Measurements from ENCODE around the gene ZDHHC1. TPM values are rescaled to one million over a fixed set of nuclear protein-coding genes. Genes with fewer than 3 reads are reported as not detected.
"Not testable (repeated sequence)": the region's sequence is repeated elsewhere in the genome, so short reads cannot be mapped to it uniquely, and the experiment has no call there.

The ZDHHC1 gene
- total and polyA plus RNA-seq, 3 experiments from 2014 or later = 0.60 to 1.3 (median 1.3) TPM

DNA sequence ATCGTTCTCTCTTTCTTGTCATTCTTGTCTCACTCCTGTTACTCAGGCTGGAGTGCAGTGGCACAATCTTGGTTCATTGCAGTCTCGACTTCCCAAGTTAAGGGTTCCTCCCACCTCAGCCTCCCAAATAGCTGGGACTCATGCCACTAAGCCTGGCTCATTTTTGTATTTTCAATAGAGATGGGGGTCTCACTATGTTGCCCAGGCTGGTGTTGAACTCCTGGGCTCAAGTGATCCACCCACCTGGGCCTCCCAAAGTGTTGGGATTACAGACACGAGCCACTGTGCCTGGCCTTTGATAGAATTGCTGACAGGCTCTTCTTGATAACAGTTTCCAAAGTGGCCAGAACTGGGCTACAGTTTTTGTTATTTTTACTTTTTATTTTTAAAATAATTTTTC is 55.2 kb downstream of the ZDHHC1 start:
- H3K9me3 Mint-ChIP-seq = no peaks in the 10 kb centered on the region
- POLR2A ChIA-PET = no interaction called here
- Histone ChIP-seq H3K36me3 (ENCODE audit: insufficient read depth, low read length) (no peaks in the 10 kb centered on the region), H3K9me3 (ENCODE audit: low read length) (no peaks in the 10 kb centered on the region), H3K4me3 (ENCODE audit: low read length) (no peak overlapping the region), H3K27me3 (ENCODE audit: insufficient read depth, low read length, poor library complexity, severe bottlenecking) (no peaks in the 10 kb centered on the region), H3K27ac (ENCODE audit: low read depth, low read length) (no peak overlapping the region), H3K4me1 (ENCODE audit: insufficient read depth, low read length) (peaks cover 10% of the 10 kb centered on the region)
- DNase-seq = no peak
- H3K4me1 Mint-ChIP-seq = peaks cover 5 to 7% (median 6%) of the 10 kb centered on the region in 3 donors
- no peak overlapping the region for H3K27ac Mint-ChIP-seq
- H3K27me3 Mint-ChIP-seq = peaks cover 5 to 27% of the 10 kb centered on the region in 2 donors
- no peak overlapping the region for H3K4me3 Mint-ChIP-seq
- H3K36me3 Mint-ChIP-seq = no peaks in the 10 kb centered on the region
- CTCF ChIA-PET = interaction anchor here (1.5 kb wide), 1 partner anchor 12 kb away, joined by 3 read pairs; no protein-coding TSS in a partner anchor

DNA sequence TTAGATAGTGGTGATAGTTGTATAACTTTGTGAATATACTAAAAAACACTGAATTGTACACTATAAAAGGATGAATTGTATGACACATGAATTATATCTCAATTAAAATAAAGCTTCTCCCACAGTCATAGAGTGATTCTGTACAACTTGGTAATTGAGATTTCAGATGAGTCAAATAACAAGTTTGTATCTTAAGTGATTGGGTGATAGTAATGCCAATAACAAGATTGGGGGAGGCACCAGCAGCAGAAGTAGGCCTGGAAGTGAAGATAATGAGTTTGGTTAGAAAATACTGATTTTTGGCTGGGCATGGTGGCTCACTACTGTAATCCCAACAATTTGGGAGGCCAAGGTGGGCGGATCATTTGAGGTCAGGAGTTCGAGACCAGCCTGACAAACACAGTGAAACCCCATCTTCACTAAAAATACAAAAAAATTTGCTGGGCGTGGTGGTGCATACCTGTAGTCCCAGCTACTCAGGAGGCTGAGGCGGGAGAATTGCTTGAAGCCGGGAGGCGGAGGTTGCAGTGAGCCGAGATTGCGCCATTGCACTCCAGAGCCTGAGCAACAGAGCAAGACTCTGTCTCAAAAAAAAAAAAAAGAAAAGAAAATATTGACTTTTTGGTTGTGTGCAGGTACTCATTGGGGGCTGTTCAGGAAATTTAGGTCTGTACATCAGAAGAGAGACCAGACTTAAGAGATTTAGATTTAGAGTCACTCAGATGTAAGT is 56.6 kb downstream of the ZDHHC1 start:
- H3K4me3 ChIP-seq (ENCODE audit: low read length); H3K36me3 Mint-ChIP-seq; H3K9me3 Mint-ChIP-seq; H3K4me1 Mint-ChIP-seq; POLR2A ChIA-PET; H3K27ac ChIP-seq (ENCODE audit: low read depth, low read length); H3K9me3 ChIP-seq (ENCODE audit: low read length); H3K4me1 ChIP-seq (ENCODE audit: insufficient read depth, low read length); H3K27me3 ChIP-seq (ENCODE audit: insufficient read depth, low read length, poor library complexity, severe bottlenecking); H3K36me3 ChIP-seq (ENCODE audit: insufficient read depth, low read length); H3K4me3 Mint-ChIP-seq; DNase-seq: not testable (repeated sequence)
- CTCF ChIA-PET = interaction anchor here (1.5 kb wide), 1 partner anchor 10 kb away, joined by 3 read pairs; no protein-coding TSS in a partner anchor
- peaks cover 5 to 35% of the 10 kb centered on the region in 2 donors for H3K27me3 Mint-ChIP-seq
- peak overlapping the region in 1 of 8 donors; percentile 40 for H3K27ac Mint-ChIP-seq

DNA sequence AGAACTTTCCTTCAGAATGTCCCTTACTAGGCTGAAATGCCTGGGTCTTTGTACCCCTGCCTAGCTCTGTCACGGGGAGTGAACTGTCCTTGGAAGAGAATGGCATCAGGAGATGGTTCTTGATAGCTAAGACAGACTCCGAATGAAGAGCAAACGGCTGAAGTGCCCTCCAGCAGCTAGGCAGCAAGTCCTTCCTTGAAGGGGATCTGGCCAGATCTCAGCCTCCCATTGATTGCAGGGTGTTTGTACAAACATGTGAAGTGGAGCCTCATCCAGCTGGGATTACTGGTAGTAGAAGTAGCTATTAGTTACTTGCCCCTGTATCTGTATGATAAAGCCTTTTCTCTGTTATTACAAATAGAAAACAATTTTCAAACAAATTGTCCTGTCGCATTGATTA is 58.7 kb downstream of the ZDHHC1 start:
- peaks cover 5 to 36% of the 10 kb centered on the region in 2 donors for H3K27me3 Mint-ChIP-seq
- H3K9me3 Mint-ChIP-seq = no peaks in the 10 kb centered on the region
- no peak overlapping the region for H3K27ac Mint-ChIP-seq
- H3K27ac ChIP-seq (ENCODE audit: low read depth, low read length) = no peak overlapping the region
- DNase-seq = no peak
- POLR2A ChIA-PET = no interaction called here
- H3K36me3 ChIP-seq (ENCODE audit: insufficient read depth, low read length) = no peaks in the 10 kb centered on the region
- H3K4me1 ChIP-seq (ENCODE audit: insufficient read depth, low read length) = no peaks in the 10 kb centered on the region
- no peak overlapping the region for H3K4me3 ChIP-seq (ENCODE audit: low read length)
- H3K9me3 ChIP-seq (ENCODE audit: low read length) = no peaks in the 10 kb centered on the region
- no peaks in the 10 kb centered on the region for H3K4me1 Mint-ChIP-seq
- no peak overlapping the region for H3K4me3 Mint-ChIP-seq
- CTCF ChIA-PET = no interaction called here
- no peaks in the 10 kb centered on the region for H3K36me3 Mint-ChIP-seq
- H3K27me3 ChIP-seq (ENCODE audit: insufficient read depth, low read length, poor library complexity, severe bottlenecking) = no peaks in the 10 kb centered on the region

DNA sequence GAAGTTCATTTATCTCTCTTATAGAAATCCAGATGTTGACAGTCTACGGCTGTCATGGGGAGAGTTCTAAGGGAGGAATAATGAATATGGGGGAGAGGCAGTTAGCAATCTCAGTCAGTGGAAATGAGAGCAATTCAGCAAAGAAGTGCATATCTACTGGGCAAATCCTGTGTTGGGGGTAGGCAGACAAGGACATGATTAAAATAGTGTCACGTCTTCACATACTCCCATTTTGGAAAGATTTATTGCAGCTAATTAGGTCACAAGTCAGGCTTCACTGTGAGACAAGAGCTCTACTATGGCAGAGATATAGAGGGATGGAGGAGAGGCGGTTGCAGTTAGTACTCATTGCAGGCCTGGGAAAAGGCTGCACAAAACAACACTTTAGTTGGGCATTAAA is 59.9 kb downstream of the ZDHHC1 start:
- CTCF ChIA-PET = no interaction called here
- Histone ChIP-seq H3K4me3 (ENCODE audit: low read length) (no peak overlapping the region), H3K27me3 (ENCODE audit: insufficient read depth, low read length, poor library complexity, severe bottlenecking) (no peaks in the 10 kb centered on the region), H3K36me3 (ENCODE audit: insufficient read depth, low read length) (no peaks in the 10 kb centered on the region), H3K9me3 (ENCODE audit: low read length) (no peaks in the 10 kb centered on the region), H3K27ac (ENCODE audit: low read depth, low read length) (no peak overlapping the region), H3K4me1 (ENCODE audit: insufficient read depth, low read length) (no peaks in the 10 kb centered on the region)
- peak overlapping the region in 1 of 8 donors; percentile 13 for H3K27ac Mint-ChIP-seq
- no peaks in the 10 kb centered on the region for H3K36me3 Mint-ChIP-seq
- no peaks in the 10 kb centered on the region for H3K4me1 Mint-ChIP-seq
- DNase-seq = no peak
- H3K4me3 Mint-ChIP-seq = no peak overlapping the region
- POLR2A ChIA-PET = no interaction called here
- no peaks in the 10 kb centered on the region for H3K9me3 Mint-ChIP-seq
- peaks cover 5 to 34% of the 10 kb centered on the region in 2 donors for H3K27me3 Mint-ChIP-seq

DNA sequence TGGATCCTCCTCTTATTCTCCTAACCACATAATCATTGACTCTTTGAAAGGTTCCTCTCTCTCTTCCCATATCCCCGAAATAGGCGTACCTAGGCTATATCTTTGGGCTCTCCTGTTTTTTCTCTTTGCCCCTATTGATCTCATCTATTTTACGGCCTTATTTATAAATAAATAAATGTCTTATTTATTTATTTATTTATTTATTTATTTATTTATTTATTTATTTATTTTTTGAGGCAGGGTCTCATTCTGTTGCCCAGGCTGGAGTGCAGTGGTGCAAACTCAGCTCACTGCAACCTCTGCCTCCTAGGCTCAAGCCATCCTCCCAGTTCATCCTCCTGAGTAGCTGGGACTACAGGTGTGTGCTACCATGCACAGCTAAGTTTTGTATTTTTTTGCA is 63.8 kb downstream of the ZDHHC1 start:
- H3K27me3 ChIP-seq (ENCODE audit: insufficient read depth, low read length, poor library complexity, severe bottlenecking); H3K9me3 Mint-ChIP-seq; H3K27ac ChIP-seq (ENCODE audit: low read depth, low read length); H3K9me3 ChIP-seq (ENCODE audit: low read length); H3K4me1 Mint-ChIP-seq; DNase-seq; H3K36me3 ChIP-seq (ENCODE audit: insufficient read depth, low read length); H3K4me3 Mint-ChIP-seq; H3K4me1 ChIP-seq (ENCODE audit: insufficient read depth, low read length); H3K36me3 Mint-ChIP-seq; H3K4me3 ChIP-seq (ENCODE audit: low read length); POLR2A ChIA-PET: not testable (repeated sequence)
- CTCF ChIA-PET = interaction anchor here (1.2 kb wide), 1 partner anchor 26 kb away, joined by 3 read pairs; the partner anchor contains the start of genes KCTD19 and LRRC36
- peaks cover 2 to 21% of the 10 kb centered on the region in 2 donors for H3K27me3 Mint-ChIP-seq
- H3K27ac Mint-ChIP-seq = peak overlapping the region in 1 of 8 donors; percentile 18

DNA sequence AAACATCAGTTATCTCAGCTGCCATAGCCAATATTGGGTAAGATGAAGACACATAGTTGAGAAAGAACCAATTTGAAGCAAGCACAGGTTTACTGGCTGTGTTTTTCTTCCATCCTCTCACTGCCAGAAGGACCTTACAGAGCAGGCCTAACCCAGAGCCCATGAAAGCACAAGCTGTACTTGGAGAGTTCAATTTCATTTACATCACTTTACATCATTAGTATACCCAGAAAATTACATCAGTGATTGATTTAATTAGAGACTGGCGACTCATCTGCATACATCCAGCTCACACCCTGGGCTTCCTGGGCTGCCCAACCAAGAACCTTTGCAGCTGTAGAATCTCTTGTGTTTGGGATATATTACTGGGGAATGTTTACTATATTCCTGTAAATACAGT is 66.0 kb downstream of the ZDHHC1 start:
- H3K27me3 Mint-ChIP-seq = peaks cover 5 to 13% of the 10 kb centered on the region in 2 donors
- H3K4me3 Mint-ChIP-seq = no peak overlapping the region
- no peaks in the 10 kb centered on the region for H3K9me3 Mint-ChIP-seq
- no peaks in the 10 kb centered on the region for H3K36me3 Mint-ChIP-seq
- H3K27ac ChIP-seq (ENCODE audit: low read depth, low read length) = no peak overlapping the region
- no peak for DNase-seq
- no peaks in the 10 kb centered on the region for H3K27me3 ChIP-seq (ENCODE audit: insufficient read depth, low read length, poor library complexity, severe bottlenecking)
- CTCF ChIA-PET = no interaction called here
- H3K36me3 ChIP-seq (ENCODE audit: insufficient read depth, low read length) = no peaks in the 10 kb centered on the region
- no peaks in the 10 kb centered on the region for H3K4me1 ChIP-seq (ENCODE audit: insufficient read depth, low read length)
- H3K27ac Mint-ChIP-seq = no peak overlapping the region
- POLR2A ChIA-PET = interaction anchor here (0.5 kb wide), 1 partner anchor 12 kb away, joined by 3 read pairs; no protein-coding TSS in a partner anchor
- H3K4me1 Mint-ChIP-seq = no peaks in the 10 kb centered on the region
- no peak overlapping the region for H3K4me3 ChIP-seq (ENCODE audit: low read length)
- H3K9me3 ChIP-seq (ENCODE audit: low read length) = no peaks in the 10 kb centered on the region

DNA sequence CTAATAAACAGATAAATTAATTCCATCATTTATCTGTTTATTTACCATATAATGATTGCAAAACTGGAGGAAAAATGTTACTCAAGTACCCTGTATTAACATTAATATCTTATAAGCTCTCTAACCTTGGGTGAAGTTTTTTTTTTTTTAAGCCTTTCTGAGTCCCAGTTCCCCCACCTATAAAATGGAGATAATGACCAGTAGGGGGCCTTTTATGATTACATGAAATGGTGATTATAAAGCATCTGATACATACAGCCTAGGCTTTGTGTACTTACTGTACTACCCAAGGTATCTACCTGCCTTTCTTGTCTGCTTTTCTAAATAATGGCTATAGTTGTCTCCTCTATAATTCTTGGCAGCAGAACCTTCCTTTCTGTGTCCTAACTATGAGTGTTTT is 67.1 kb downstream of the ZDHHC1 start:
- no peaks in the 10 kb centered on the region for H3K9me3 Mint-ChIP-seq
- peak in 1 of 5 donors; percentile 7 for DNase-seq
- CTCF ChIA-PET = interaction anchor here (1.5 kb wide), 1 partner anchor 11 kb away, joined by 3 read pairs; no protein-coding TSS in a partner anchor
- no peak overlapping the region for H3K27ac Mint-ChIP-seq
- POLR2A ChIA-PET = no interaction called here
- H3K4me1 Mint-ChIP-seq = no peaks in the 10 kb centered on the region
- no peak overlapping the region for H3K4me3 Mint-ChIP-seq
- Histone ChIP-seq H3K4me3 (ENCODE audit: low read length) (no peak overlapping the region), H3K9me3 (ENCODE audit: low read length) (no peaks in the 10 kb centered on the region), H3K4me1 (ENCODE audit: insufficient read depth, low read length) (no peaks in the 10 kb centered on the region), H3K27me3 (ENCODE audit: insufficient read depth, low read length, poor library complexity, severe bottlenecking) (peaks cover 2% of the 10 kb centered on the region), H3K36me3 (ENCODE audit: insufficient read depth, low read length) (no peaks in the 10 kb centered on the region), H3K27ac (ENCODE audit: low read depth, low read length) (no peak overlapping the region)
- H3K27me3 Mint-ChIP-seq = peaks cover 5 to 8% of the 10 kb centered on the region in 2 donors
- no peaks in the 10 kb centered on the region for H3K36me3 Mint-ChIP-seq

DNA sequence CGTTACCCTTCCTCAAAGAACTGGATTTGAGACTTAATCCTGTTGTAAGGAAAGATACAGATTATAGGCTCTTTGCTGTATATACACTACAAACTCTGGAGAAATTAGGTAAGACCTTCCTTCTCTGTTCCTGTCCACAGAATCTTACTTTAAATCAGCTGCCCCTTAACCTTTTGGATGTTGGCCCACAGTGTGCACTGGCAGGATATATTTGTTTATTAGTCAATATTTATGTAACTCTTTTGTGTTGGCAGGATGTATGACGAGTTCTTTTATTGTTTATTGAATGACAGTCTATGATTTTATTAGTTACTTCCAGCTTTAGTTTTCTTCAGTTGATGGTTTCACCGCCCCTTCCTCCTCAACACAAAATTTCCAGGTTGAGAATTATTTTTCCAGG is 69.9 kb downstream of the ZDHHC1 start:
- Mint-ChIP-seq H3K36me3 (no peaks in the 10 kb centered on the region), H3K4me1 (no peaks in the 10 kb centered on the region), H3K27ac (no peak overlapping the region), H3K9me3 (no peaks in the 10 kb centered on the region), H3K4me3 (no peak overlapping the region), H3K27me3 (peaks cover 10 to 12% of the 10 kb centered on the region in 2 donors)
- no peaks in the 10 kb centered on the region for H3K4me1 ChIP-seq (ENCODE audit: insufficient read depth, low read length)
- POLR2A ChIA-PET = no interaction called here
- no peak overlapping the region for H3K27ac ChIP-seq (ENCODE audit: low read depth, low read length)
- DNase-seq = no peak
- H3K36me3 ChIP-seq (ENCODE audit: insufficient read depth, low read length) = no peaks in the 10 kb centered on the region
- H3K9me3 ChIP-seq (ENCODE audit: low read length) = no peaks in the 10 kb centered on the region
- H3K27me3 ChIP-seq (ENCODE audit: insufficient read depth, low read length, poor library complexity, severe bottlenecking) = peaks cover 4% of the 10 kb centered on the region
- H3K4me3 ChIP-seq (ENCODE audit: low read length) = no peak overlapping the region
- CTCF ChIA-PET = interaction anchor here (1.3 kb wide), 1 partner anchor 174 kb away, joined by 3 read pairs; no protein-coding TSS in a partner anchor
